ENCODE data around the gene MYL6. TPM values are rescaled to one million over a fixed set of nuclear protein-coding genes. Genes with fewer than 3 reads are reported as not detected.

The MYL6 gene
- total and polyA plus RNA-seq, 9 of the 15 experiments (the other 6 are each of a cell fraction or from before 2014, with no cell fraction given) = 557 to 1,664 (median 958) TPM

- Histone ChIP-seq H3K36me3 (ENCODE audit: control insufficient read depth, insufficient read depth, low read length) (0 out of 3 replicates have a peak, but pooled peaks cover 1% of the 10 kb centered on the region), H4K20me1 (replicated peaks; ENCODE audit: control insufficient read depth, insufficient read depth, low read length) (no peaks in the 10 kb centered on the region), H2AFZ (ENCODE audit: low read depth, low read length) (peak overlapping the region; percentile 97), H3K4me1 (replicated peaks in 1 of 2; ENCODE audit: control insufficient read depth in 2 of 2, insufficient read depth in 2 of 2, low read length in 2 of 2) (peaks cover 4 to 10% of the 10 kb centered on the region in 2 experiments; a peak in 3 of 5 replicates), H3K4me2 (ENCODE audit: insufficient read depth, low read length) (no peak overlapping the region), H3K9me3 (replicated peaks; ENCODE audit: control insufficient read depth, insufficient read depth, low read depth, low read length) (no peaks in the 10 kb centered on the region), H3K9ac (ENCODE audit: insufficient read depth in 1 of 2, low read depth in 2 of 2, low read length in 2 of 2) (0 out of 4 replicates have a peak overlapping the region, but pooled peaks of 1 of the 2 experiments have one; percentile 12), H3K9me1 (ENCODE audit: control insufficient read depth, insufficient read depth, low read length) (no peaks in the 10 kb centered on the region), H3K27ac (ENCODE audit: extremely low read depth, low read depth, low read length) (no peak overlapping the region), H3K79me2 (ENCODE audit: control insufficient read depth, insufficient read depth, low read length) (peaks cover 21% of the 10 kb centered on the region), H3K27me3 (ENCODE audit: control insufficient read depth in 2 of 2, insufficient read depth in 2 of 2, low read length in 2 of 2) (no peaks in the 10 kb centered on the region), H3K4me3 (no peak overlapping the region)
- ChIA-PET POLR2A (interaction anchor here (0.6 to 5.9 kb wide), 4 partner anchors 13 to 88 kb away, joined by 3 to 54 read pairs (median 3); partner anchors contain the start of genes PA2G4, RNF41 and ZC3H10), CTCF (ENCODE audit: low intra/inter-chr PET ratio) (interaction anchor here (1.1 to 2.2 kb wide), 11 partner anchors 9 to 402 kb away, joined by 3 to 31 read pairs (median 4); partner anchors contain the start of genes ANKRD52, COQ10A, NABP2 and RNF41)
- intact Hi-C loops (cut with micrococcal nuclease) = loop anchor here (2.0 to 5.0 kb wide), 3 partner anchors 68 to 145 kb away; no protein-coding TSS in a partner anchor
- no peak for DNase-seq (ENCODE audit: extremely low read depth in 1 of 4, low spot score in 3 of 4)
- no peak for ATAC-seq
- TF ChIP-seq MXD1 (CRISPR knock-in tag; IDR thresholded peaks at IDR 0.05; ENCODE audit: borderline replicate concordance, poor library complexity, severe bottlenecking) (no peak), ZNF512 (tag; IDR thresholded peaks at IDR 0.05) (peak; percentile 80), SRSF7 (optimal IDR thresholded peaks at IDR 0.05; ENCODE audit: low read depth, low read length) (no peak), WHSC1 (IDR thresholded peaks at IDR 0.05; ENCODE audit: low read length) (no peak)
- no peak for FAIRE-seq
- no TSS peak for BruUV-seq (replicated peaks)
- in situ Hi-C loops (cut with MboI) = loop anchor here (5.0 kb wide), 2 partner anchors 65 to 275 kb away; partner anchors contain the start of genes ANKRD52 and SPRYD4
Observed at GRCh38 chr12:56192582-56192981, 34.4 kb downstream of the MYL6 start.

Measured in K562 (cell line).